Smooth muscle cell (in vitro differentiated cells): ENCODE results near the gene EBF3. TPM values are rescaled to one million over a fixed set of nuclear protein-coding genes. Genes with fewer than 3 reads are reported as not detected.

Experiments
- DNase-seq: peaks from one replicate; lab custom pipeline; 2025; ENCODE audit not compliant: unreplicated experiment; lab: John Stamatoyannopoulos, UW
- H2AFZ ChIP-seq: fragments of 200-600 bp; sonication (generic); 2 replicates; pipeline ENCODE4 v1.6.0; 2016; ENCODE audit warnings: antibody characterized with exemption, low read depth, mild to moderate bottlenecking
- H3F3A ChIP-seq: fragments of 200-600 bp; sonication (generic); 2 replicates; pipeline ENCODE4 v1.6.0; 2017; ENCODE audit warnings: antibody characterized with exemption, low read depth
- H3K27ac ChIP-seq: fragments of 200-600 bp; sonication (generic); 2 replicates; pipeline ENCODE4 v1.5.1; 2016; ENCODE audit warnings: low read depth, mild to moderate bottlenecking
- H3K27me3 ChIP-seq: fragments of 200-600 bp; sonication (generic); 2 replicates; pipeline ENCODE4 v1.6.1; 2016; ENCODE audit warnings: low read depth, mild to moderate bottlenecking
- H3K36me3 ChIP-seq: fragments of 200-600 bp; sonication (generic); 2 replicates; pipeline ENCODE4 v1.5.1; 2016; ENCODE audit warnings: low read depth
- H3K4me1 ChIP-seq: fragments of 200-600 bp; sonication (generic); 2 replicates; pipeline ENCODE4 v1.5.1; 2016; ENCODE audit warnings: low read depth
- H3K4me2 ChIP-seq: fragments of 200-600 bp; sonication (generic); 2 replicates; pipeline ENCODE4 v1.6.0; 2016; ENCODE audit warnings: mild to moderate bottlenecking
- H3K4me3 ChIP-seq: fragments of 200-600 bp; sonication (generic); 2 replicates; pipeline ENCODE4 v1.5.1; 2016; ENCODE audit warnings: mild to moderate bottlenecking
- H3K79me2 ChIP-seq: fragments of 200-600 bp; sonication (generic); 2 replicates; pipeline ENCODE4 v1.6.0; 2016; ENCODE audit warnings: low read depth, mild to moderate bottlenecking
- H3K9ac ChIP-seq: fragments of 200-600 bp; sonication (generic); 2 replicates; pipeline ENCODE4 v1.6.0; 2016; ENCODE audit warnings: low read depth
- H3K9me3 ChIP-seq: fragments of 200-600 bp; sonication (generic); replicated peaks from 2 replicates; pipeline ENCODE4 v1.5.1; 2016; ENCODE audit warnings: low read depth
- H4K20me1 ChIP-seq: fragments of 200-600 bp; sonication (generic); 2 replicates; pipeline ENCODE4 v1.6.0; 2016; ENCODE audit warnings: low read depth
- WGBS: methylation state at CpG from one replicate; pipeline ENCODE4 v1.1.7; 2016; ENCODE audit warnings: low lambda C conversion rate; 5-methylcytosine and 5-hydroxymethylcytosine counted together
- polyA plus RNA-seq: library from polyadenylated mRNA; unstranded; fragments of >200 nt; fragmentation: Nextera tagmentation; extraction: Ambion mirVana; gene quantifications from 2 replicates; pipeline ENCODE4 v1.2.1, GENCODE V29; 2016
- total RNA-seq: library from RNA; depleted of rRNA; stranded (reverse); fragments of >200 nt; gene quantifications from 2 replicates; pipeline ENCODE4 v1.2.3, GENCODE V29; 2014
- TF ChIP-seq, protein P1 (sequence below): fragments of 200-600 bp; sonication (generic); IDR thresholded peaks from 2 replicates; pipeline ENCODE4 v1.5.1; 2017; ENCODE audit warnings: borderline replicate concordance, mild to moderate bottlenecking, antibody characterized with exemption; ENCODE audit not compliant: insufficient read depth, poor library complexity, severe bottlenecking

The EBF3 gene
- total and polyA plus RNA-seq, 2 experiments from 2014 or later = not detected

DNA sequence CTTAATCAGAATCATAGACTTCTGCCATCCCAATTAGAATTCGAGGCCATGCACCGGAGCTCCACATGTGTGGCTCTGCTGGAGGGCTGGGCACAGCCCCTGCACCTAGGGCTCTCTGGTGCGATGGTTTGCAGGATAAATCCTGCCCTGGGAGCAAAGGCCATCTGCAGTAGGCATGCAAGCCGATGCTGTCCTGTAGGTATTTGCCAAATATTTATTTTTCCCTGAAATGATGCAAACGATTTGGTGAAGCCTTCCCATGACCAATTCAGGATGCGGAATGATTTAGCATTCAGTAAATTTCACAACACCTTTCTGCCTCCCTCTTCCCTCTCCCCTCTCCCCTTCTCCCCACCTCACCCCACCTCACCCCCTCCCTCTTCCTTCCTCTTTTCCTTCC, 170.6 kb downstream of the EBF3 start:
- Histone ChIP-seq H2AFZ (no peak overlapping the region), H3F3A (no peaks in the 10 kb centered on the region), H3K27me3 (no peaks in the 10 kb centered on the region), H4K20me1 (no peaks in the 10 kb centered on the region), H3K27ac (no peak overlapping the region), H3K36me3 (no peaks in the 10 kb centered on the region), H3K4me3 (no peak overlapping the region), H3K4me1 (no peaks in the 10 kb centered on the region), H3K9ac (no peak overlapping the region), H3K4me2 (no peak overlapping the region), H3K79me2 (no peaks in the 10 kb centered on the region), H3K9me3 (no peaks in the 10 kb centered on the region)
- TF ChIP-seq, protein P1, sequence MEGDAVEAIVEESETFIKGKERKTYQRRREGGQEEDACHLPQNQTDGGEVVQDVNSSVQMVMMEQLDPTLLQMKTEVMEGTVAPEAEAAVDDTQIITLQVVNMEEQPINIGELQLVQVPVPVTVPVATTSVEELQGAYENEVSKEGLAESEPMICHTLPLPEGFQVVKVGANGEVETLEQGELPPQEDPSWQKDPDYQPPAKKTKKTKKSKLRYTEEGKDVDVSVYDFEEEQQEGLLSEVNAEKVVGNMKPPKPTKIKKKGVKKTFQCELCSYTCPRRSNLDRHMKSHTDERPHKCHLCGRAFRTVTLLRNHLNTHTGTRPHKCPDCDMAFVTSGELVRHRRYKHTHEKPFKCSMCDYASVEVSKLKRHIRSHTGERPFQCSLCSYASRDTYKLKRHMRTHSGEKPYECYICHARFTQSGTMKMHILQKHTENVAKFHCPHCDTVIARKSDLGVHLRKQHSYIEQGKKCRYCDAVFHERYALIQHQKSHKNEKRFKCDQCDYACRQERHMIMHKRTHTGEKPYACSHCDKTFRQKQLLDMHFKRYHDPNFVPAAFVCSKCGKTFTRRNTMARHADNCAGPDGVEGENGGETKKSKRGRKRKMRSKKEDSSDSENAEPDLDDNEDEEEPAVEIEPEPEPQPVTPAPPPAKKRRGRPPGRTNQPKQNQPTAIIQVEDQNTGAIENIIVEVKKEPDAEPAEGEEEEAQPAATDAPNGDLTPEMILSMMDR = no peak
- DNase-seq = no peak
- 98% methylated on average over 6 of the region's 6 CpGs for WGBS

- DNase-seq = no peak
- no peaks in the 10 kb centered on the region for H3K79me2 ChIP-seq
- no peaks in the 10 kb centered on the region for H3K9me3 ChIP-seq
- WGBS = 97% methylated on average over 10 of the region's 10 CpGs
- H2AFZ ChIP-seq = no peak overlapping the region
- H3K9ac ChIP-seq = no peak overlapping the region
- H3K4me3 ChIP-seq = no peak overlapping the region
- H3K27ac ChIP-seq = no peak overlapping the region
- no peaks in the 10 kb centered on the region for H3F3A ChIP-seq
- TF ChIP-seq, protein P1 = no peak
- no peaks in the 10 kb centered on the region for H3K36me3 ChIP-seq
- no peak overlapping the region for H3K4me2 ChIP-seq
- H3K4me1 ChIP-seq = no peaks in the 10 kb centered on the region
- H4K20me1 ChIP-seq = no peaks in the 10 kb centered on the region
- no peaks in the 10 kb centered on the region for H3K27me3 ChIP-seq
Observed at GRCh38 chr10:129792864-129793263, 171.2 kb downstream of the EBF3 start.

DNA sequence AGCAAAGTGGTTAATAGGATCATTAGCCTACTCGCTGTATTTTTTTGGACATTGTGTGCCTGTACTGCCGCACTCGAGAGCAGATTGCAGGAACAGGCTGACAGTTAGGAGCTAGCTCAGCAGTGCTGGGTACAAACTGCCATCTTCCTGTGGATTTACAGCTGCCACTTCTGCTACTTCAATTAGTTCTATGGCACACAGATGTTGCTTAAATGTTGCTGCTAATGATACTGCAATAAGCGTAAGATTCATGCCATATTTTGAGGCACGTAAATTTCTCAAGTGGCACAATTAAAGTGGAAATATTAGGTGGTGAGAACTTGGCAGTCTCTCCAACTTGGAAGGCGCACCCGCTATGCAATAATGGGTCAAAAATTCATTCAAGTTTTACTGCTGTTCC, 171.9 kb downstream of the EBF3 start:
- H3K9me3 ChIP-seq = no peaks in the 10 kb centered on the region
- 96% methylated on average over 7 of the region's 7 CpGs for WGBS
- TF ChIP-seq, protein P1 = no peak

GRCh38 chr10:129790715-129791446, 173.2 kb downstream of the EBF3 start:
- H4K20me1 ChIP-seq = no peaks in the 10 kb centered on the region
- H3K79me2 ChIP-seq = no peaks in the 10 kb centered on the region
- H3F3A ChIP-seq = no peaks in the 10 kb centered on the region
- no peaks in the 10 kb centered on the region for H3K9me3 ChIP-seq
- no peaks in the 10 kb centered on the region for H3K4me1 ChIP-seq
- no peak overlapping the region for H3K4me3 ChIP-seq
- no peak for DNase-seq
- no peak overlapping the region for H2AFZ ChIP-seq
- TF ChIP-seq, protein P1 = no peak
- H3K36me3 ChIP-seq = no peaks in the 10 kb centered on the region
- no peak overlapping the region for H3K27ac ChIP-seq
- WGBS = 94% methylated on average over 17 of the region's 17 CpGs
- H3K4me2 ChIP-seq = no peak overlapping the region
- no peak overlapping the region for H3K9ac ChIP-seq
- no peaks in the 10 kb centered on the region for H3K27me3 ChIP-seq

More for the DNA sequence above, 171.9 kb downstream of the EBF3 start:
- Histone ChIP-seq H3K9ac (no peak overlapping the region), H3K4me1 (no peaks in the 10 kb centered on the region), H3K4me2 (no peak overlapping the region), H3F3A (no peaks in the 10 kb centered on the region), H2AFZ (no peak overlapping the region), H4K20me1 (no peaks in the 10 kb centered on the region), H3K36me3 (no peaks in the 10 kb centered on the region), H3K27ac (no peak overlapping the region), H3K27me3 (no peaks in the 10 kb centered on the region), H3K4me3 (no peak overlapping the region), H3K79me2 (no peaks in the 10 kb centered on the region)
- no peak for DNase-seq
